ENCODE results near the gene NPRL2.

- TF ChIP-seq, protein P1, sequence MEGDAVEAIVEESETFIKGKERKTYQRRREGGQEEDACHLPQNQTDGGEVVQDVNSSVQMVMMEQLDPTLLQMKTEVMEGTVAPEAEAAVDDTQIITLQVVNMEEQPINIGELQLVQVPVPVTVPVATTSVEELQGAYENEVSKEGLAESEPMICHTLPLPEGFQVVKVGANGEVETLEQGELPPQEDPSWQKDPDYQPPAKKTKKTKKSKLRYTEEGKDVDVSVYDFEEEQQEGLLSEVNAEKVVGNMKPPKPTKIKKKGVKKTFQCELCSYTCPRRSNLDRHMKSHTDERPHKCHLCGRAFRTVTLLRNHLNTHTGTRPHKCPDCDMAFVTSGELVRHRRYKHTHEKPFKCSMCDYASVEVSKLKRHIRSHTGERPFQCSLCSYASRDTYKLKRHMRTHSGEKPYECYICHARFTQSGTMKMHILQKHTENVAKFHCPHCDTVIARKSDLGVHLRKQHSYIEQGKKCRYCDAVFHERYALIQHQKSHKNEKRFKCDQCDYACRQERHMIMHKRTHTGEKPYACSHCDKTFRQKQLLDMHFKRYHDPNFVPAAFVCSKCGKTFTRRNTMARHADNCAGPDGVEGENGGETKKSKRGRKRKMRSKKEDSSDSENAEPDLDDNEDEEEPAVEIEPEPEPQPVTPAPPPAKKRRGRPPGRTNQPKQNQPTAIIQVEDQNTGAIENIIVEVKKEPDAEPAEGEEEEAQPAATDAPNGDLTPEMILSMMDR (IDR thresholded peaks at IDR 0.05), result no peak
- TF ChIP-seq POLR2A (IDR thresholded peaks at IDR 0.05), result no peak
Observed at GRCh38 chr3:50325113-50325480, 25.5 kb downstream of the NPRL2 start.

Data from body of pancreas (tissue), 4 donors.